Osteocyte (in vitro differentiated cells): ENCODE data around the gene AQP12B. TPM values are rescaled to one million over a fixed set of nuclear protein-coding genes. Genes with fewer than 3 reads are reported as not detected.

Experiments
- DNase-seq: peaks from one replicate; pipeline ENCODE4 v3.0.0; 2021; ENCODE audit warnings: mixed read lengths; ENCODE audit not compliant: unreplicated experiment; ENCODE audit errors: extremely low spot score
- H3K27ac Mint-ChIP-seq: one replicate; pipeline ENCODE4 v1.8.0; 2021; ENCODE audit warnings: mild to moderate bottlenecking, mixed read lengths; ENCODE audit not compliant: unreplicated experiment
- H3K27me3 Mint-ChIP-seq: one replicate; pipeline ENCODE4 v1.8.0; 2021; ENCODE audit warnings: mixed read lengths; ENCODE audit not compliant: unreplicated experiment
- H3K36me3 Mint-ChIP-seq: one replicate; pipeline ENCODE4 v1.8.0; 2021; ENCODE audit warnings: mixed read lengths; ENCODE audit not compliant: unreplicated experiment
- H3K4me1 Mint-ChIP-seq: one replicate; pipeline ENCODE4 v1.8.0; 2021; ENCODE audit warnings: mixed read lengths; ENCODE audit not compliant: unreplicated experiment
- H3K4me3 Mint-ChIP-seq: one replicate; pipeline ENCODE4 v1.8.0; 2021; ENCODE audit warnings: mild to moderate bottlenecking, moderate library complexity, mixed read lengths; ENCODE audit not compliant: unreplicated experiment
- H3K9me3 Mint-ChIP-seq: one replicate; pipeline ENCODE4 v1.8.0; 2021; ENCODE audit warnings: mixed read lengths; ENCODE audit not compliant: unreplicated experiment
- total RNA-seq: library from RNA; stranded (reverse); gene quantifications from 2 replicates; pipeline ENCODE4 v1.2.1, GENCODE V29; 2021
- TF ChIP-seq, protein P1 (sequence below): fragments of 200-600 bp; sonication (generic); IDR thresholded peaks from 2 replicates; pipeline ENCODE4 v1.5.0; 2021; ENCODE audit warnings: antibody characterized with exemption, mild to moderate bottlenecking, moderate library complexity

AQP12B gene
- total RNA-seq, 1 donor from 2014 or later = not detected

DNA sequence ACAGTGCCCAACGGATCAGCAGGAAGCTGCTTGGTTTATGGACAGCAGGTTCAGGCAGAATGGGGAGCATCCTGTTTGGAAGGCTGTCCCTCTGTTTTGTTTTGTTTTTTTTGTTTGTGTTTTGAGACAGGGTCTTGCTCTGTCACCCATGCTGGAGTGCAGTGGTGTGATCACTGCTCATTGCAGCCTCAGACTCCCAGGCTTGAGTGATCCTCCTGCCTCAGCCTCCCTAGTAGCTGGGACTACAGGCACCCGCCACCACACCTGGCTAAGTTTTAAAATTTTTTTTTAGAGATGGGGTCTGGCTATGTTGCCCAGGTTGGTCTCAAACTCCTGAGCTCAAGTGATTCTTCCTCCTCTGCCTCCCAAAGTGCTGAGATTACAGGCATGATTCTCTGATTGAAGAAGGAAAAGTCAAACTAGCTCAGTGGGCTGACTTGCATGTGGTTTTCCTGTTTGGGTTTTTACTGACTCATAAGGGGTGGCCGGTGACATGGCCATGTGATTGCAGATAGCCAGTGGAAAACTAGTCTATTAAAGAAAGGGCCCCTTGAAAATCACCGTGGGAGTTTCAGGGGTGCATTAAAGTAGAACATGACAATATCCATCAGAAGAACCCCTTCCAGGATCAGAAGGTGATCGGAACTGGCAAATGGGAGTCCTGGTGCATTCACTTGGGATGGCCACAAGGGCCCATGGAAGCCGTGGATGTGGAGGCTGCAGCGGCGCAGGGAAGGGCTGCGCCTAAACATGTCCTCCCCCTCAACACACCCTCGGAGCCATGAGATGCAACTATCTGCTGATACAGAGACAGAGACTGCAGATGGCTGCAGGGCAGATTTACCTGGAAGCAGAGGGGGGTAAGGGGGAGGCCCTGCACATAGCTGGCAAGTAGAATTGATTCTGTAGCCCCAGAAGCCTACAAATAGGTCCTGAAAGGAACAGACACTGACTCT lies 26.5 kb downstream of the AQP12B start:
- Mint-ChIP-seq H3K27ac (no peak overlapping the region), H3K36me3 (no peaks in the 10 kb centered on the region), H3K4me3 (no peak overlapping the region), H3K9me3 (no peaks in the 10 kb centered on the region), H3K27me3 (peaks cover 44% of the 10 kb centered on the region), H3K4me1 (no peaks in the 10 kb centered on the region)
- TF ChIP-seq, protein P1, sequence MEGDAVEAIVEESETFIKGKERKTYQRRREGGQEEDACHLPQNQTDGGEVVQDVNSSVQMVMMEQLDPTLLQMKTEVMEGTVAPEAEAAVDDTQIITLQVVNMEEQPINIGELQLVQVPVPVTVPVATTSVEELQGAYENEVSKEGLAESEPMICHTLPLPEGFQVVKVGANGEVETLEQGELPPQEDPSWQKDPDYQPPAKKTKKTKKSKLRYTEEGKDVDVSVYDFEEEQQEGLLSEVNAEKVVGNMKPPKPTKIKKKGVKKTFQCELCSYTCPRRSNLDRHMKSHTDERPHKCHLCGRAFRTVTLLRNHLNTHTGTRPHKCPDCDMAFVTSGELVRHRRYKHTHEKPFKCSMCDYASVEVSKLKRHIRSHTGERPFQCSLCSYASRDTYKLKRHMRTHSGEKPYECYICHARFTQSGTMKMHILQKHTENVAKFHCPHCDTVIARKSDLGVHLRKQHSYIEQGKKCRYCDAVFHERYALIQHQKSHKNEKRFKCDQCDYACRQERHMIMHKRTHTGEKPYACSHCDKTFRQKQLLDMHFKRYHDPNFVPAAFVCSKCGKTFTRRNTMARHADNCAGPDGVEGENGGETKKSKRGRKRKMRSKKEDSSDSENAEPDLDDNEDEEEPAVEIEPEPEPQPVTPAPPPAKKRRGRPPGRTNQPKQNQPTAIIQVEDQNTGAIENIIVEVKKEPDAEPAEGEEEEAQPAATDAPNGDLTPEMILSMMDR = no peak
- DNase-seq = no peak

DNA sequence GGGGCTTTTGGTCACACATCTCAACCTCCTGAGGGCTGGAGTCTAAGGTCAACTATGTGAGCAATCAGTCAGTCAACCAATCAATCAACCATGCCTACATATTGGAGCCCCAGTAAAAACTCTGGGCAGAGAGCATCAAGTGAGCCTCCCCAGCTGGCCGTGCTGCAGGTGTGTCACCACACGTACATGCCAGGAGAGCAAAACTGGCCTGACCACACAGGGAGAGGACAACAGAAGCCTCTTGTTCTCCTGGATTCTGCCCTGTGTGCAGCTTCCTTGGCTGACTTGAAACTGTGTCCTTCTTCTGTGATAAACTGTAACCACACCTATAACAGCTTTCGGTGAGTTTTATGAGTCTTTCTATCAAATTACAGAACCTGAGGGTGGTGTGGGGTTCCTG lies 31.5 kb downstream of the AQP12B start:
- Mint-ChIP-seq H3K4me1 (no peaks in the 10 kb centered on the region), H3K27ac (no peak overlapping the region), H3K9me3 (no peaks in the 10 kb centered on the region), H3K4me3 (no peak overlapping the region), H3K27me3 (peaks cover 62% of the 10 kb centered on the region), H3K36me3 (no peaks in the 10 kb centered on the region)
- peak; percentile 19 for DNase-seq
- TF ChIP-seq, protein P1 = no peak

DNA sequence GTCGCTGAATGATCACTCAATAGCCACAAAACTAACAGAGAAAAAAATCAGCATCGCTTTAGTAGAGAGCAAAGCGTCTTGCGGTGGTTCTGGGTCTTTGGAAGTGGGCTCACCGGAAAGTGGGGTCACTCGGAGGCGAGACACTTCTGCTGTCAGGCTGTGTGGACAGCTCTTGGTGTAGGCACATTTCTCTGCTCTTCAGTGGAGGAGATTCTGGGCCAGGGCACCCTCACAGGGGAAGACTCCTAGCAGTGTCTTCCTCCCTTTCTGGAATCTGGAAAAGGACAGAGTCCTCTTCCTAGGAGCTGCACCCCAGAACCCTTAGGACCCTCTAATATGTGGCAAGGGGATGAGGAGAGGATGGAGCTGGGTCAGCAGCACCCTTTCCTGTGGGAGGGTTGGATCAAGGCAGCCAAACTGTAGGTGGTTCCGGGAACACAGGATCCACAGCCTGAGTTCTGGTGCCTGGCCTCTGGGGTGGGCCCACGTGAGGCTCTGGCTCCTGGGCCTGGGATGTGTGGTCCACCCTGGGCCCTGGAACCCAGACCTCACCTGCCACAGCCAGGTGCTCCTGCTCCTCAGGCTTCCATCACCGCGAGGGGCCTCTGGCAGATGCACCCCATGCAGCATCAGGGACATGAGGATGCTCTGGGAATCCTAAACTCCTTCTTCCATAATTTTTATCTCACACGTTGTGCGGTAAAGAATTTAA lies 32.3 kb downstream of the AQP12B start:
- Mint-ChIP-seq H3K9me3 (no peaks in the 10 kb centered on the region), H3K36me3 (no peaks in the 10 kb centered on the region), H3K27me3 (peaks cover 60% of the 10 kb centered on the region), H3K4me1 (no peaks in the 10 kb centered on the region), H3K4me3 (no peak overlapping the region), H3K27ac (no peak overlapping the region)
- TF ChIP-seq, protein P1 = no peak
- peak; percentile 62 for DNase-seq

DNA sequence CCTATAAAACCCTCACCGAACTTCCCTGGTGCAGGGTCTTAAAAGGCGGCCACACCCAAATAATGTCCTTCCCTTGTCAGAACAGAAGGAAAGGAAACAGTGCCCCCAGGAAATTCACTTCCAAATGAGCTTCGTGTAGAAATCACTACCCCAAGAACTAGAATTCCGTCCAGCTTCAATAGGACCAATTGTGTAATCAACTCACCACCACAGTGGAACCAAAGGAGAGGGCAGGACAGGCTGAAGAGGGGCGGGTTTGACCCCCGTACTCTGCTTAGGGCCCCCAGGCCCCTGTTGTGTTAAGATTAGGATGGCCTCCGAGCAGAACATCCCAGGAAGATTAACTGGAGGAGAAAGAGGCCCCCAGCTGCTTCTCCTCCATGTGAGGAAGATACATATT lies 33.4 kb downstream of the AQP12B start:
- H3K4me3 Mint-ChIP-seq = no peak overlapping the region
- no peaks in the 10 kb centered on the region for H3K4me1 Mint-ChIP-seq
- TF ChIP-seq, protein P1 = no peak
- DNase-seq = peak; percentile 60
- H3K27ac Mint-ChIP-seq = no peak overlapping the region
- no peaks in the 10 kb centered on the region for H3K36me3 Mint-ChIP-seq
- H3K9me3 Mint-ChIP-seq = no peaks in the 10 kb centered on the region
- peaks cover 50% of the 10 kb centered on the region for H3K27me3 Mint-ChIP-seq
